ENCODE measurements around the gene NR2E3. TPM values are rescaled to one million over a fixed set of nuclear protein-coding genes. Genes with fewer than 3 reads are reported as not detected.

The NR2E3 gene
- total and polyA plus RNA-seq, 9 of the 15 experiments (the other 6 are each of a cell fraction or from before 2014, with no cell fraction given) = not detected

Small RNA genes within 50 kb of the gene (small RNA-seq; reads per million reads assigned to genes)
- gene RNA5SP399 = 0.95 reads per million, percentile 56 among the genes with 10 or more reads in this experiment

All from K562 (cell line).